NOMO-1 (cell line): ENCODE data around the gene ERI3.

ENCODE experiments used
- DNase-seq, 2 experiments: peaks; one replicate each; lab custom pipeline; 2025; ENCODE audit not compliant: unreplicated experiment in 2 of 2; lab: John Stamatoyannopoulos, UW

The ERI3 gene

GRCh38 chr1:44354840-44355581 is at the start of gene ERI3:
Gene ERI3, minus strand, starts transcription at chr1:44355257. Its CDS starts 231 bp downstream, at chr1:44355026.
- peak; percentile 98 to 99 for DNase-seq

- peak in 1 of 2 experiments; percentile 39 for DNase-seq
Measured at GRCh38 chr1:44401256-44402228, 46.5 kb upstream of the ERI3 start.

- DNase-seq: peak; percentile 34 to 60
Measured at GRCh38 chr1:44390277-44390676, 35.2 kb upstream of the ERI3 start.

- peak; percentile 58 to 86 for DNase-seq
Measured at GRCh38 chr1:44389437-44389836, 34.4 kb upstream of the ERI3 start.

- no peak for DNase-seq
Measured at GRCh38 chr1:44388551-44388950, 33.5 kb upstream of the ERI3 start.

- DNase-seq: peak in 1 of 2 experiments; percentile 46
Measured at GRCh38 chr1:44380666-44381177, 25.7 kb upstream of the ERI3 start.

- DNase-seq: peak; percentile 90 to 91
Measured at GRCh38 chr1:44377925-44378784, 23.1 kb upstream of the ERI3 start.

GRCh38 chr1:44375547-44375946 is 20.5 kb upstream of the ERI3 start:
- no peak for DNase-seq

- no peak for DNase-seq
Measured at GRCh38 chr1:44371206-44371605, 16.1 kb upstream of the ERI3 start.

- DNase-seq: no peak
Measured at GRCh38 chr1:44368471-44369151, 13.6 kb upstream of the ERI3 start.

- DNase-seq: no peak
Measured at GRCh38 chr1:44367944-44368343, 12.9 kb upstream of the ERI3 start.

- no peak for DNase-seq
Measured at GRCh38 chr1:44366371-44366975, 11.4 kb upstream of the ERI3 start.

- DNase-seq: no peak
Measured at GRCh38 chr1:44361478-44361877, 6.4 kb upstream of the ERI3 start.

- no peak for DNase-seq
Measured at GRCh38 chr1:44359234-44359935, 4.3 kb upstream of the ERI3 start.

GRCh38 chr1:44357710-44358109 is 2.7 kb upstream of the ERI3 start:
- no peak for DNase-seq

- DNase-seq: peak in 1 of 2 experiments; percentile 26
Measured at GRCh38 chr1:44355582-44356305, 687 bp upstream of the ERI3 start.

GRCh38 chr1:44354268-44354839 is 703 bp downstream of the ERI3 start:
- no peak for DNase-seq

GRCh38 chr1:44353604-44354003 is 1.5 kb downstream of the ERI3 start:
- DNase-seq: no peak
